ENCODE measurements around the gene ZNF394.

DNA sequence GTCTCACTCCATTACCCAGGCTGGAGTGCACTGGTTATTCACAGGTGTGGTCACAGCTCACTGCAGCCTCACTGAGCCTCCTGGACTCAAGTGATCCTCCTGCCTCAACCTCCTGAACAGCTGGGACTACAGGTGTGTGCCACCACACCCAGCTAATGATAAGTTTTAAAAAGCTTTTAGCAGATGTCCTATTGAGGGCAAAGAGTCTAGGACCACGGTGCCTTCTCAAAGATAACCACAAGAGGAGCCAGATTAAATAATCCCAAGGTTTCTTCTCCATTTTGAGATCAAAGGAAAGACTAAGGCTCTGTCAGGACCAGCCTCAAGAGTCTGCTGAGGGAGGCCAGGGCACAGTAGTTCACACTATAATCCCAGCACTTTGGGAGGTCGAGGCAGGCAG, 38.9 kb downstream of the ZNF394 start:
- TF ChIP-seq EGR1 (IDR thresholded peaks at IDR 0.05) (no peak), CREB1 (IDR thresholded peaks at IDR 0.05; ENCODE audit: low read depth) (no peak), FOXM1 (IDR thresholded peaks at IDR 0.05; ENCODE audit: borderline replicate concordance, low read depth) (no peak), RAD21 (IDR thresholded peaks at IDR 0.05; ENCODE audit: low read depth) (no peak)
- TF ChIP-seq, protein P1, sequence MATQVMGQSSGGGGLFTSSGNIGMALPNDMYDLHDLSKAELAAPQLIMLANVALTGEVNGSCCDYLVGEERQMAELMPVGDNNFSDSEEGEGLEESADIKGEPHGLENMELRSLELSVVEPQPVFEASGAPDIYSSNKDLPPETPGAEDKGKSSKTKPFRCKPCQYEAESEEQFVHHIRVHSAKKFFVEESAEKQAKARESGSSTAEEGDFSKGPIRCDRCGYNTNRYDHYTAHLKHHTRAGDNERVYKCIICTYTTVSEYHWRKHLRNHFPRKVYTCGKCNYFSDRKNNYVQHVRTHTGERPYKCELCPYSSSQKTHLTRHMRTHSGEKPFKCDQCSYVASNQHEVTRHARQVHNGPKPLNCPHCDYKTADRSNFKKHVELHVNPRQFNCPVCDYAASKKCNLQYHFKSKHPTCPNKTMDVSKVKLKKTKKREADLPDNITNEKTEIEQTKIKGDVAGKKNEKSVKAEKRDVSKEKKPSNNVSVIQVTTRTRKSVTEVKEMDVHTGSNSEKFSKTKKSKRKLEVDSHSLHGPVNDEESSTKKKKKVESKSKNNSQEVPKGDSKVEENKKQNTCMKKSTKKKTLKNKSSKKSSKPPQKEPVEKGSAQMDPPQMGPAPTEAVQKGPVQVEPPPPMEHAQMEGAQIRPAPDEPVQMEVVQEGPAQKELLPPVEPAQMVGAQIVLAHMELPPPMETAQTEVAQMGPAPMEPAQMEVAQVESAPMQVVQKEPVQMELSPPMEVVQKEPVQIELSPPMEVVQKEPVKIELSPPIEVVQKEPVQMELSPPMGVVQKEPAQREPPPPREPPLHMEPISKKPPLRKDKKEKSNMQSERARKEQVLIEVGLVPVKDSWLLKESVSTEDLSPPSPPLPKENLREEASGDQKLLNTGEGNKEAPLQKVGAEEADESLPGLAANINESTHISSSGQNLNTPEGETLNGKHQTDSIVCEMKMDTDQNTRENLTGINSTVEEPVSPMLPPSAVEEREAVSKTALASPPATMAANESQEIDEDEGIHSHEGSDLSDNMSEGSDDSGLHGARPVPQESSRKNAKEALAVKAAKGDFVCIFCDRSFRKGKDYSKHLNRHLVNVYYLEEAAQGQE (IDR thresholded peaks at IDR 0.05; ENCODE audit: low read depth), result no peak
